ENCODE measurements around the gene UGGT1.

Gene UGGT1

DNA sequence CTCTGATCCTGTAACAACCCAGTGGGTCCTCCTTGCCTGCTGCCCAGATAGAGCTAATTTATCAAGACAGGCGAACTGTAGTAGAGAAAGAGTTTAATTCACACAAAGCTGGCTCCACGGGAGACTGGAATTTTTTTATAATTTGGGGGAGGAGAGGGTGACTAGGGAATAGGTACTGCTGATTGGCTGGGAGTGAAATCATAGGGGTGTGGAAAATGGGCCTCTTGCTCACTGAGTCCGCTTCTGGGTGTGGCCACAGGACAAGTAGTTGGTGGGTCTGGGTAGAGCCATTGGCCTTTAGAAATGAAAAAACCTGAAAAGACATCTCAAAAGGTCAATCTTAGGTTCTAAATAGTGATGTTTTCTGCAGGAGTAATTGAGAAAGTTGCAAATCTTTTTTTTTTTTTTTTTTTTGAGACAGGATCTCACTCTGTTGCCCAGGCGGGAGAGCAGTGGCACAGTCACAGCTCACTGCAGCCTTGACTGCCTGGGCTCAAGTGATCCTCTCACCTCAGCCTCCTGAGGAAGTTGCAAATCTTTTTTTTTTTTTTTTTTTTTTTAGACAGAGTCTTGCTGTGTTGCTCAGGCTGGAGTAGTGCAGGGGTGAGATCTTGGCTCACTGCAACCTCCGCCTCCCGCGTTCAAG lies 14.4 kb upstream of the UGGT1 start:
- in situ Hi-C loops (cut with HindIII; ENCODE audit: low sequenced_read_pairs): no loop called here
- no peak for DNase-seq (ENCODE audit: low read depth)
- H3K4me3 ChIP-seq (ENCODE audit: low read depth, low read length): no peak overlapping the region
- TF ChIP-seq, protein P1, sequence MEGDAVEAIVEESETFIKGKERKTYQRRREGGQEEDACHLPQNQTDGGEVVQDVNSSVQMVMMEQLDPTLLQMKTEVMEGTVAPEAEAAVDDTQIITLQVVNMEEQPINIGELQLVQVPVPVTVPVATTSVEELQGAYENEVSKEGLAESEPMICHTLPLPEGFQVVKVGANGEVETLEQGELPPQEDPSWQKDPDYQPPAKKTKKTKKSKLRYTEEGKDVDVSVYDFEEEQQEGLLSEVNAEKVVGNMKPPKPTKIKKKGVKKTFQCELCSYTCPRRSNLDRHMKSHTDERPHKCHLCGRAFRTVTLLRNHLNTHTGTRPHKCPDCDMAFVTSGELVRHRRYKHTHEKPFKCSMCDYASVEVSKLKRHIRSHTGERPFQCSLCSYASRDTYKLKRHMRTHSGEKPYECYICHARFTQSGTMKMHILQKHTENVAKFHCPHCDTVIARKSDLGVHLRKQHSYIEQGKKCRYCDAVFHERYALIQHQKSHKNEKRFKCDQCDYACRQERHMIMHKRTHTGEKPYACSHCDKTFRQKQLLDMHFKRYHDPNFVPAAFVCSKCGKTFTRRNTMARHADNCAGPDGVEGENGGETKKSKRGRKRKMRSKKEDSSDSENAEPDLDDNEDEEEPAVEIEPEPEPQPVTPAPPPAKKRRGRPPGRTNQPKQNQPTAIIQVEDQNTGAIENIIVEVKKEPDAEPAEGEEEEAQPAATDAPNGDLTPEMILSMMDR (IDR thresholded peaks at IDR 0.05; ENCODE audit: low read depth, low read length, missing control alignments): no peak

DNA sequence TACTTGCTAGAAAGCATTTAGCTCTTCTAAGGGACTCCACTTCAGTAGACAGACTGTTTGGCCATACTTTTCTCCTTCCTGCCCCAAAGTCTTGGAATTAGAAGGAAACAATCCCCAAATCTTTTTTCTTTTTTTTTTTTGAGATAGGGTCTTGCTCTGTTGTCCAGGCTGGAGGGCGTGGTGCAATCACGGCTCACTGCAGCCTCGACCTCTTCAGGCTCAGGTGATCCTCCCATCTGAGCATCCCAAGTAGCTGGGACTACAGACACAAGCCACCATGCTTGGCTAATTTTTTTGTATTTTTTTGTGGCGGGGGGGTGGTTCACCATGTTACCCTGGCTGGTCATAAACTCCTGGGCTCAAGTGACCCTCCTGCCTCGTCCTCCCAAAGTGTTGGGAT lies 6.2 kb upstream of the UGGT1 start:
- no peak overlapping the region for H3K4me3 ChIP-seq (ENCODE audit: low read depth, low read length)
- in situ Hi-C loops (cut with HindIII; ENCODE audit: low sequenced_read_pairs): no loop called here
- no peak for DNase-seq (ENCODE audit: low read depth)
- TF ChIP-seq, protein P1 (IDR thresholded peaks at IDR 0.05; ENCODE audit: low read depth, low read length, missing control alignments): no peak

DNA sequence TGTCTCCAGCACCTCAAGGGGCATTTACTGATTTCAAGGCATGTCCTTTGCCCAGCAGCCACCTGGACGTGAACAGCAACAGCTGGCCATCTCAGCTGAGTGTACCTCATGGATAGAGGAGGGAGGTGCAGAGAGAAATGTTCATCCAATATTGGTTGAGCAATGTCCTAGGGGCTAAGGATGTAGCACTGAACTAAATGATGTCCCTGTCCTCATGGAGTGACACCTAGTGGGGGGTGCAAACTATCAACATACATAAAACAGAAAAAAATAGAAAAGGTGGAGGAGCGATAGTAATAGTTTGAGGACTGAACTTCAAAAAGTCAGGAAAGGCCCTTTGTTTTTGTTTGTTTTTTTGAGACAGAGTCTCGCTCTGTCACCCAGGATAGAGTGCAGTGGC lies 4.8 kb upstream of the UGGT1 start:
- in situ Hi-C loops (cut with HindIII; ENCODE audit: low sequenced_read_pairs): no loop called here
- DNase-seq (ENCODE audit: low read depth): no peak
- TF ChIP-seq, protein P1 (IDR thresholded peaks at IDR 0.05; ENCODE audit: low read depth, low read length, missing control alignments): no peak
- no peak overlapping the region for H3K4me3 ChIP-seq (ENCODE audit: low read depth, low read length)

DNA sequence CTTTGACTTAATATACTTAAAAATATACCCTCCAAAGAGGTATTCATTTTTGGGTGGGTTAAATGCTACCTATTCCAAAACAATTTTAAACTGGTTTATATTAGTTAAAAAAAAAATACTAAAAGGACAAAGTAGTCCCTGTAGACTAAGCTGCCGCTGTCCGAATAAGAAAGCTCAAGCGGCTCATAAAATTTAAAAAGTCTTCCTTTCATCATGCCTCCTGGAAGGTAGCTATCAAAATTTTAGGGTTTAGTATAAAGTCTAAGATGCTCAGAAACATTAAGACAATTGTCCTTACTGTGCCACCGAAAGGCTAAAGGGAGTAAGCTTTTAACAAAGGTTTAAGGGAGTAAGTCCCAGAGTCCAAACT lies 440 bp upstream of the UGGT1 start:
- TF ChIP-seq, protein P1 (IDR thresholded peaks at IDR 0.05; ENCODE audit: low read depth, low read length, missing control alignments): no peak
- in situ Hi-C loops (cut with HindIII; ENCODE audit: low sequenced_read_pairs): no loop called here
- DNase-seq (ENCODE audit: low read depth): no peak
- H3K4me3 ChIP-seq (ENCODE audit: low read depth, low read length): peak overlapping the region; percentile 100

GRCh38 chr2:128091726-128092080 lies 703 bp downstream of the UGGT1 start:
- in situ Hi-C loops (cut with HindIII; ENCODE audit: low sequenced_read_pairs): no loop called here
- H3K4me3 ChIP-seq (ENCODE audit: low read depth, low read length): peak overlapping the region; percentile 100
- TF ChIP-seq, protein P1 (IDR thresholded peaks at IDR 0.05; ENCODE audit: low read depth, low read length, missing control alignments): no peak
- DNase-seq (ENCODE audit: low read depth): no peak

- no peak overlapping the region for H3K4me3 ChIP-seq (ENCODE audit: low read depth, low read length)
- TF ChIP-seq, protein P1 (IDR thresholded peaks at IDR 0.05; ENCODE audit: low read depth, low read length, missing control alignments): no peak
- in situ Hi-C loops (cut with HindIII; ENCODE audit: low sequenced_read_pairs): no loop called here
- no peak for DNase-seq (ENCODE audit: low read depth)
Measured at GRCh38 chr2:128092656-128093055, 1.7 kb downstream of the UGGT1 start.

All from astrocyte of the cerebellum (primary cell).